Panc1 (cell line): ENCODE results near the gene MT1X.

Source experiments
- POLR2AphosphoS5 ChIP-seq: IDR thresholded peaks from 2 replicates; pipeline ENCODE4 v1.6.1; 2012; ENCODE audit warnings: mild to moderate bottlenecking, low read depth, low read length, moderate library complexity
- REST ChIP-seq, 2 experiments: IDR thresholded peaks; 2 replicates each; pipeline ENCODE4 v1.6.1; 2011 to 2012; ENCODE audit warnings: low read depth in 2 of 2, control low read depth in 1 of 2, low read length in 1 of 2, mild to moderate bottlenecking in 1 of 2, moderate library complexity in 1 of 2; ENCODE audit not compliant: insufficient read depth in 1 of 2
- SIN3A ChIP-seq: IDR thresholded peaks from 2 replicates; pipeline ENCODE4 v1.6.1; 2012; ENCODE audit warnings: low read depth, mild to moderate bottlenecking, low read length, moderate library complexity, borderline replicate concordance; ENCODE audit not compliant: insufficient read depth
- TF ChIP-seq, protein P1 (sequence below): fragments of 450-650 bp; IDR thresholded peaks from 2 replicates; pipeline ENCODE4 v1.5.1; 2017; ENCODE audit warnings: mild to moderate bottlenecking

DNA sequence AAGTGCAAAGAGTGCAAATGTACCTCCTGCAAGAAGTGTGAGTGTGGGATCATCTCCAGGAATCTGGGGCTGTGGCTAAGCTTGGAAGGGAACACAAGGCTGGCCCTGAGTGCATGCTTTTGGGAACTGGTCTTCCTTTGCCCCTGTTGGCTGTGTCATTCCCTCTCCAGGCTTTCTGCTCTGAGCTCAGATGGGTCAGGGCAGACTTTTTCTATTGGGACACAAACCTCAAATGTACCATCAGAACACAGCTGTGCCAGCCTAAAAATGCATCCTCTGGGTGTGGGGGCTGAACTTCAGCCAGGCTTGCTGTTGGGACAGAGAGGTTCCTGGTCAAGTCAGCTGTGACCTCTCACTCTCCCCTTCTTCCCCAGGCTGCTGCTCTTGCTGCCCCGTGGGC lies 29.7 kb upstream of the MT1X start:
- TF ChIP-seq, protein P1, sequence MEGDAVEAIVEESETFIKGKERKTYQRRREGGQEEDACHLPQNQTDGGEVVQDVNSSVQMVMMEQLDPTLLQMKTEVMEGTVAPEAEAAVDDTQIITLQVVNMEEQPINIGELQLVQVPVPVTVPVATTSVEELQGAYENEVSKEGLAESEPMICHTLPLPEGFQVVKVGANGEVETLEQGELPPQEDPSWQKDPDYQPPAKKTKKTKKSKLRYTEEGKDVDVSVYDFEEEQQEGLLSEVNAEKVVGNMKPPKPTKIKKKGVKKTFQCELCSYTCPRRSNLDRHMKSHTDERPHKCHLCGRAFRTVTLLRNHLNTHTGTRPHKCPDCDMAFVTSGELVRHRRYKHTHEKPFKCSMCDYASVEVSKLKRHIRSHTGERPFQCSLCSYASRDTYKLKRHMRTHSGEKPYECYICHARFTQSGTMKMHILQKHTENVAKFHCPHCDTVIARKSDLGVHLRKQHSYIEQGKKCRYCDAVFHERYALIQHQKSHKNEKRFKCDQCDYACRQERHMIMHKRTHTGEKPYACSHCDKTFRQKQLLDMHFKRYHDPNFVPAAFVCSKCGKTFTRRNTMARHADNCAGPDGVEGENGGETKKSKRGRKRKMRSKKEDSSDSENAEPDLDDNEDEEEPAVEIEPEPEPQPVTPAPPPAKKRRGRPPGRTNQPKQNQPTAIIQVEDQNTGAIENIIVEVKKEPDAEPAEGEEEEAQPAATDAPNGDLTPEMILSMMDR = no peak
- TF ChIP-seq POLR2AphosphoS5 = no peak
- no peak for TF ChIP-seq SIN3A
- no peak for TF ChIP-seq REST (IDR thresholded peaks at IDR 0.05; ENCODE audit: insufficient read depth in 1 of 2, low read depth in 2 of 2, low read length in 1 of 2)
